OCI-LY3 (cell line): ENCODE results near the gene B3GALT6.

Experiments used
- H2AFZ ChIP-seq: fragments of 200-600, 300-600 bp; shearing (Covaris generic); 2 replicates; pipeline ENCODE4 v1.6.0; 2014; ENCODE audit warnings: antibody characterized with exemption, low read depth, low read length
- H3K27ac ChIP-seq: fragments of 200-600, 300-600 bp; sonication (generic); 2 replicates; pipeline ENCODE4 v1.5.1; 2014; ENCODE audit warnings: mild to moderate bottlenecking, low read length, moderate library complexity, mixed read lengths
- H3K27me3 ChIP-seq: fragments of 200-600, 300-600 bp; sonication (generic); 2 replicates; pipeline ENCODE4 v1.6.1; 2014; ENCODE audit warnings: low read depth, low read length, mixed read lengths
- H3K36me3 ChIP-seq: fragments of 200-600, 300-600 bp; sonication (generic); replicated peaks from 2 replicates; pipeline ENCODE3; 2014; ENCODE audit warnings: low read depth, low read length, mixed read lengths
- H3K4me1 ChIP-seq: fragments of 300-600, 200-600 bp; sonication (generic); 2 replicates; pipeline ENCODE4 v1.6.1; 2014; ENCODE audit warnings: low read length, mixed read lengths
- H3K4me2 ChIP-seq: fragments of 200-600, 300-600 bp; sonication (generic); 2 replicates; pipeline ENCODE4 v1.6.1; 2014; ENCODE audit warnings: low read length, mixed read lengths
- H3K4me3 ChIP-seq: fragments of 300-600, 200-600 bp; sonication (generic); 2 replicates; pipeline ENCODE4 v1.5.1; 2014; ENCODE audit warnings: antibody characterized with exemption, mild to moderate bottlenecking, low read length, moderate library complexity
- H3K79me2 ChIP-seq: fragments of 300-600, 200-600 bp; shearing (Covaris generic); 2 replicates; pipeline ENCODE4 v1.6.1; 2014; ENCODE audit warnings: mild to moderate bottlenecking, low read length, mixed read lengths
- H3K9ac ChIP-seq: fragments of 300-600, 200-600 bp; shearing (Covaris generic); 2 replicates; pipeline ENCODE4 v1.6.0; 2014; ENCODE audit warnings: mild to moderate bottlenecking, low read length, moderate library complexity
- H3K9me3 ChIP-seq: fragments of 200-600, 300-600 bp; shearing (Covaris generic); 2 replicates; pipeline ENCODE4 v1.6.1; 2014; ENCODE audit warnings: low read length, mixed read lengths; ENCODE audit not compliant: insufficient read depth
- H4K20me1 ChIP-seq: fragments of 200-600, 300-600 bp; sonication (generic); 2 replicates; pipeline ENCODE4 v1.6.1; 2016; ENCODE audit warnings: low read length, mixed read lengths; ENCODE audit not compliant: insufficient read depth
- CTCF ChIP-seq: fragments of 200-600, 300-600 bp; sonication (generic); IDR thresholded peaks from 2 replicates; pipeline ENCODE4 v1.5.1; 2014; ENCODE audit warnings: antibody characterized with exemption, low read length, low read depth
- EZH2phosphoT487 ChIP-seq: fragments of 200-600 bp; shearing (Covaris generic); IDR thresholded peaks from 2 replicates; pipeline ENCODE4 v1.6.1; 2018; ENCODE audit warnings: antibody characterized with exemption, mixed run types, low read depth

The B3GALT6 gene

GRCh38 chr1:1183833-1184775 lies 47.9 kb upstream of the B3GALT6 start:
- Histone ChIP-seq H3K27ac (no peak overlapping the region), H3K4me3 (no peak overlapping the region), H3K9me3 (no peaks in the 10 kb centered on the region), H3K9ac (no peak overlapping the region), H3K79me2 (no peaks in the 10 kb centered on the region), H4K20me1 (no peaks in the 10 kb centered on the region), H2AFZ (no peak overlapping the region), H3K4me2 (no peak overlapping the region), H3K36me3 (no peaks in the 10 kb centered on the region), H3K4me1 (no peaks in the 10 kb centered on the region), H3K27me3 (peaks cover 7% of the 10 kb centered on the region)
- no peak for TF ChIP-seq EZH2phosphoT487
- TF ChIP-seq CTCF = no peak

GRCh38 chr1:1185101-1185765 lies 46.8 kb upstream of the B3GALT6 start:
- H3K4me1 ChIP-seq = no peaks in the 10 kb centered on the region
- no peaks in the 10 kb centered on the region for H3K36me3 ChIP-seq
- TF ChIP-seq EZH2phosphoT487 (no peak), CTCF (no peak)
- peaks cover 12% of the 10 kb centered on the region for H3K27me3 ChIP-seq
- no peaks in the 10 kb centered on the region for H3K79me2 ChIP-seq
- H2AFZ ChIP-seq = no peak overlapping the region
- H3K4me3 ChIP-seq = no peak overlapping the region
- no peaks in the 10 kb centered on the region for H4K20me1 ChIP-seq
- H3K9me3 ChIP-seq = no peaks in the 10 kb centered on the region
- no peak overlapping the region for H3K4me2 ChIP-seq
- H3K27ac ChIP-seq = no peak overlapping the region
- no peak overlapping the region for H3K9ac ChIP-seq

- TF ChIP-seq EZH2phosphoT487 = no peak
- no peak for TF ChIP-seq CTCF
- peaks cover 12% of the 10 kb centered on the region for H3K27me3 ChIP-seq
Measured at GRCh38 chr1:1187938-1188337, 44.1 kb upstream of the B3GALT6 start.

GRCh38 chr1:1189111-1189510 lies 42.9 kb upstream of the B3GALT6 start:
- Histone ChIP-seq H4K20me1 (no peaks in the 10 kb centered on the region), H3K9ac (no peak overlapping the region), H3K79me2 (no peaks in the 10 kb centered on the region), H3K9me3 (no peaks in the 10 kb centered on the region), H3K4me3 (no peak overlapping the region), H3K4me2 (no peak overlapping the region), H3K27me3 (peaks cover 12% of the 10 kb centered on the region), H3K4me1 (no peaks in the 10 kb centered on the region), H2AFZ (no peak overlapping the region), H3K27ac (no peak overlapping the region), H3K36me3 (no peaks in the 10 kb centered on the region)
- no peak for TF ChIP-seq EZH2phosphoT487
- no peak for TF ChIP-seq CTCF

More at GRCh38 chr1:1187938-1188337, 44.1 kb upstream of the B3GALT6 start:
- H3K36me3 ChIP-seq = no peaks in the 10 kb centered on the region
- no peaks in the 10 kb centered on the region for H3K79me2 ChIP-seq
- no peak overlapping the region for H3K27ac ChIP-seq
- H3K9me3 ChIP-seq = no peaks in the 10 kb centered on the region
- H4K20me1 ChIP-seq = no peaks in the 10 kb centered on the region
- no peak overlapping the region for H3K4me3 ChIP-seq
- H3K9ac ChIP-seq = no peak overlapping the region
- H3K4me1 ChIP-seq = no peaks in the 10 kb centered on the region
- no peak overlapping the region for H2AFZ ChIP-seq
- H3K4me2 ChIP-seq = no peak overlapping the region
